Suppressor macrophage (primary cell): ENCODE measurements around the gene WDSUB1.
A peak's percentile ranks its signal among the peaks of the same experiment; 100 is the strongest.

Experiments
- DNase-seq, 4 experiments: peaks; one replicate each; pipeline ENCODE4 v3.0.0-alpha.2; 2020 to 2022

The WDSUB1 gene

DNA sequence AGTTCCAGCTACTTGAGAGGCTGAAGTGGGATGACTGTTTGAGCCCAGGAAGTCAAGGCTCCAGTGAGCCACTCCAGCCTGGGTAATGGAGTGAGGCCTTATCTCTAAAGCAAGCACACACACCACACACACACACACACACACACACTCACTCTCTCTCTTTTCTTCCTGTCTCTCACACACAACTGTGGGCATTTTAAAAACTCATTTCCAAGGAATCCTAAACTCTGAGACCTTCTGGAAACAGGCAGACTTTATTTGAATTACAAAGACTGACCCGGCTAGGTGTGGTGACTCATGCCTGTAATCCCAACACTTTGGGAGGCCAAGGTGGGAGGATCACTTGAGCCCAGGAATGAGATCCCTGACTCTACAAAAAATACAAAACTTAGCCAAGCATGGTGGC is 21.3 kb downstream of the WDSUB1 start:
- DNase-seq = no peak

GRCh38 chr2:159262904-159263303 is 23.6 kb downstream of the WDSUB1 start:
- no peak for DNase-seq

DNA sequence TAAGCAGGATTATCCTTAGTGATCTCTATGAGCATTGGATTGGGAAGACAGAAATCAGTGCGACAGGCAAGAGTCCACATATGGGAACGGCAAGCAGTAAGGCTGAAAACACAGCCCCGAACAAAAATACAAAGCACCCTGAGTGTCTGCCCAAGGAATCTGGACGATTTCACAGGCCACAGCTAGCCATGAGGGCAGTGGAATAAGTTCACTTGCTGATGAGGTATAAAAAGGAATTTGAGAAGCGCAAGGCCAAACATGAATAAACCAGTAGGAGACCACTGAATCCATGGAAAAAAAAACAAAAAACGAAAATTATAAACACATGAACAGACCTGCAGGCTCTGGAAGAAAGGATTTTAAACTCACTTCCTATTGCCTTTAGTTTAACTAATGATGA is 24.3 kb downstream of the WDSUB1 start:
- no peak for DNase-seq

GRCh38 chr2:159256159-159256558 is 30.3 kb downstream of the WDSUB1 start:
- DNase-seq = no peak

GRCh38 chr2:159252905-159253304 is 33.6 kb downstream of the WDSUB1 start:
- no peak for DNase-seq

GRCh38 chr2:159251296-159252173 is 35.0 kb downstream of the WDSUB1 start:
- DNase-seq = peak; percentile 11 to 43 (median 38)

- DNase-seq = peak; percentile 79 to 94 (median 89)
These were observed 36.4 kb downstream of the WDSUB1 start for GRCh38 chr2:159249990-159250715.

- no peak for DNase-seq
These were observed 40.0 kb downstream of the WDSUB1 start for GRCh38 chr2:159246325-159246988.

- DNase-seq = no peak
These were observed 43.0 kb downstream of the WDSUB1 start for GRCh38 chr2:159243529-159243928.

- no peak for DNase-seq
These were observed 51.6 kb downstream of the WDSUB1 start for GRCh38 chr2:159234868-159235267.

- DNase-seq = no peak
These were observed 53.9 kb downstream of the WDSUB1 start for GRCh38 chr2:159232456-159233170.

- DNase-seq = no peak
These were observed 56.2 kb downstream of the WDSUB1 start for GRCh38 chr2:159230145-159230877.

DNA sequence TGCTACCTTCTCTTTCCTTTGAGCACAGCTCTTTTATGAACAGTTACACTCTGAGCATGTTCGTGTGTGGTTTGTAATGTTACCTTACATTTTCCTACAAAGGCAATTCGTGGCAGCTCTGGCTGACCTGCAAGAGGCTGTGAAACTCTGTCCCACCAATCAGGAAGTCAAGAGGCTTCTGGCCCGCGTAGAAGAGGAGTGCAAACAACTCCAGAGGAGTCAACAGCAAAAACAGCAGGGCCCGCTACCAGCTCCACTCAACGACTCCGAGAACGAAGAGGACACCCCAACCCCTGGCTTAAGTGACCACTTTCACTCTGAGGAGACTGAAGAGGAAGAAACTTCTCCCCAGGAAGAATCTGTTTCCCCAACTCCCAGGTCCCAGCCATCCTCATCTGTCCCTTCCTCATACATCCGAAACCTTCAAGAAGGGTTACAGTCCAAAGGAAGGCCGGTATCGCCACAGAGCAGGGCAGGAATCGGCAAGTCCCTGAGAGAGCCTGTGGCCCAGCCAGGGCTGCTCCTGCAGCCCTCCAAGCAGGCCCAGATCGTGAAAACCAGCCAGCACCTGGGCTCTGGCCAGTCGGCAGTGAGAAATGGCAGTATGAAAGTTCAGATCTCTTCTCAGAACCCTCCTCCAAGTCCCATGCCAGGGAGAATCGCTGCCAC is 56.9 kb downstream of the WDSUB1 start:
- no peak for DNase-seq

DNA sequence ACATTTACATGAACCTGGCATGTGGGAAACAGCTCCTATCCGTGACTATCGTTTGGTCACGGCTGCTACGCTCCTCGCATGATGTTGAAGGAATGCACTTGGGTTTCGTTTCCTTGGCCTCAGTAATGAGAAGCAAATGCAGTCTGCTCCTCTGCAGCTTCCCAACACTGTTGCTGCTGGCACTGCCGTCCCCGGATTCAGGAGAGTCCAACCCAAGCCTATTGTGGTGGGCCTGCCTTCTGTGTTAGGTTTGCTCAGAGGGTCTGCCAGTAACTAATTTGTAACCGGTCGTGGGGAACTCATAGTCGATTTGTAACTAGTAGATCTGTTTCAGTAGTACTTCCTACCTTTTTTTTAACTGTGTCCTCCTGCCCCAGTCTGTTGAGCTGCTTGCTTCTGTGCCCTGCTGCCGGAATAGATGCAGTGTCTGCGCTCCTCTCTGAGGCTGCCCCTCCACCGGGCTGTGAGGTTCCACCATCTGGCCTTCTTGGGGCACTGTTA is 58.4 kb downstream of the WDSUB1 start:
- no peak for DNase-seq

GRCh38 chr2:159227467-159227866 is 59.0 kb downstream of the WDSUB1 start:
- no peak for DNase-seq

GRCh38 chr2:159226608-159227385 is 59.7 kb downstream of the WDSUB1 start:
- DNase-seq = peak; percentile 11 to 40 (median 32)

DNA sequence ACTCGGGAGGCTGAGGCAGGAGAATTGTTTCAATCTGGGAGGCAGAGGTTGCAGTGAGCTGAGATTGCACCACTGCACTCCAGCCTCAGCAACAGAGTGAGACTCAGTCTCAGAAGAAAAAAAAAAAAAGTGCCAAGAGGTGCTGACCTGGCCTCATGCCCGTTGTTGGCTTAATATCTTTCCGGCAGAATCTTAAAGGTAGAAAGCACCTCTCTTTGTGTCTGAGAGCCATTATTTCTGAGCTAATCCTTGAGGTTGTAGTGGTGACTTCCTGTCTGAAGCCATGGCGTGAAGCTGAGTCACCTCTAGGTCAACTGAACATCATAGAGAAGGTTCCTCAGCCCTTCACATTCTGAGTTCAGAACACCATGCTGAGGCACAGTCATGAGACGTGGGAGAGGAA is 60.4 kb downstream of the WDSUB1 start:
- peak; percentile 80 to 94 (median 86) for DNase-seq

- no peak for DNase-seq
These were observed 61.2 kb downstream of the WDSUB1 start for GRCh38 chr2:159225025-159226016.
